MCF 10A (cell line): ENCODE data around the gene NTM. TPM values are rescaled to one million over a fixed set of nuclear protein-coding genes. Genes with fewer than 3 reads are reported as not detected.
A peak's percentile ranks its signal among the peaks of the same experiment; 100 is the strongest.

Source experiments
- BruUV-seq: library from RNA; stranded (reverse); fragments of 400-500 nt; replicated peaks from 2 replicates; lab custom pipeline; 2021; lab: Mats Ljungman, UMichigan
- CTCF ChIA-PET: fragments of 300-600 bp; sonication (Branson Sonifier 250); formaldehyde crosslinking; extraction: SDS; loops from one replicate; lab custom pipeline; 2021; ENCODE audit warnings: antibody characterized with exemption, inconsistent platforms; lab: Yijun Ruan, JAX
- POLR2A ChIA-PET: fragments of 300-600, 350-650 bp; sonication (Branson Sonifier 250); formaldehyde crosslinking; extraction: SDS; loops from one replicate; lab custom pipeline; 2020; ENCODE audit warnings: antibody characterized with exemption, inconsistent platforms; lab: Yijun Ruan, JAX
- DNase-seq: peaks from one replicate; pipeline ENCODE4 v3.0.0-alpha.2; 2018; ENCODE audit not compliant: unreplicated experiment
- H3K27ac Mint-ChIP-seq: one replicate; pipeline ENCODE4 v1.8.0; 2022; ENCODE audit warnings: mild to moderate bottlenecking, low read depth, mixed read lengths; ENCODE audit not compliant: unreplicated experiment
- H3K27me3 Mint-ChIP-seq: one replicate; pipeline ENCODE4 v1.8.0; 2022; ENCODE audit warnings: mixed read lengths; ENCODE audit not compliant: insufficient read depth, unreplicated experiment
- H3K36me3 Mint-ChIP-seq: one replicate; pipeline ENCODE4 v1.8.0; 2022; ENCODE audit warnings: mild to moderate bottlenecking, moderate library complexity, mixed read lengths; ENCODE audit not compliant: insufficient read depth, unreplicated experiment
- H3K4me1 Mint-ChIP-seq: one replicate; pipeline ENCODE4 v1.8.0; 2022; ENCODE audit warnings: mixed read lengths; ENCODE audit not compliant: insufficient read depth, unreplicated experiment
- H3K4me3 Mint-ChIP-seq: one replicate; pipeline ENCODE4 v1.8.0; 2022; ENCODE audit warnings: mild to moderate bottlenecking, moderate library complexity, mixed read lengths; ENCODE audit not compliant: unreplicated experiment
- H3K9me3 Mint-ChIP-seq: one replicate; pipeline ENCODE4 v1.8.0; 2022; ENCODE audit warnings: mixed read lengths; ENCODE audit not compliant: unreplicated experiment
- CTCF ChIP-seq: fragments of 200-600 bp; IDR thresholded peaks from one replicate; pipeline ENCODE4 v1.8.0; 2022; ENCODE audit warnings: antibody characterized with exemption, mild to moderate bottlenecking; ENCODE audit not compliant: unreplicated experiment
- intact Hi-C: fragments of 100-400 bp; cut with micrococcal nuclease; formaldehyde crosslinking; loops from 2 replicates; pipeline ENCODE4 v1.14.1; 2022
- total RNA-seq: library from RNA; stranded (reverse); gene quantifications from 2 replicates; pipeline ENCODE4 v1.2.3, GENCODE V29; 2022

Gene NTM
- total RNA-seq, 1 experiment from 2014 or later: not detected

- H3K4me3 Mint-ChIP-seq: no peak overlapping the region
- ChIA-PET CTCF (interaction anchor here (0.6 to 1.9 kb wide), 5 partner anchors 12 to 756 kb away, joined by 3 to 10 read pairs (median 3); no protein-coding TSS in a partner anchor), POLR2A (no interaction called here)
- DNase-seq: no peak
- H3K27me3 Mint-ChIP-seq: no peaks in the 10 kb centered on the region
- peaks cover 11% of the 10 kb centered on the region for H3K9me3 Mint-ChIP-seq
- H3K4me1 Mint-ChIP-seq: no peaks in the 10 kb centered on the region
- intact Hi-C loops: no loop called here
- H3K36me3 Mint-ChIP-seq: no peaks in the 10 kb centered on the region
- BruUV-seq: no TSS peak
- H3K27ac Mint-ChIP-seq: no peak overlapping the region
- peak; percentile 21 for TF ChIP-seq CTCF
These were observed 317.8 kb downstream of the NTM start for GRCh38 chr11:131688048-131688693.

GRCh38 chr11:131689049-131689925 is 318.9 kb downstream of the NTM start:
- ChIA-PET POLR2A (no interaction called here), CTCF (interaction anchor here (0.7 to 1.9 kb wide), 2 partner anchors 11 to 15 kb away, joined by 3 to 10 read pairs; no protein-coding TSS in a partner anchor)
- Mint-ChIP-seq H3K27me3 (no peaks in the 10 kb centered on the region), H3K9me3 (peaks cover 19% of the 10 kb centered on the region), H3K4me1 (no peaks in the 10 kb centered on the region), H3K4me3 (no peak overlapping the region), H3K36me3 (peaks cover 4% of the 10 kb centered on the region), H3K27ac (no peak overlapping the region)
- intact Hi-C loops: no loop called here
- DNase-seq: no peak
- BruUV-seq: no TSS peak
- TF ChIP-seq CTCF: no peak

- no peaks in the 10 kb centered on the region for H3K4me1 Mint-ChIP-seq
- no peak for DNase-seq
- no peak overlapping the region for H3K4me3 Mint-ChIP-seq
- ChIA-PET POLR2A (no interaction called here), CTCF (interaction anchor here (0.6 kb wide), 1 partner anchor 283 kb away, joined by 3 read pairs; no protein-coding TSS in a partner anchor)
- H3K27me3 Mint-ChIP-seq: no peaks in the 10 kb centered on the region
- no TSS peak for BruUV-seq
- H3K27ac Mint-ChIP-seq: no peak overlapping the region
- H3K9me3 Mint-ChIP-seq: peaks cover 24% of the 10 kb centered on the region
- peaks cover 6% of the 10 kb centered on the region for H3K36me3 Mint-ChIP-seq
- intact Hi-C loops: no loop called here
- TF ChIP-seq CTCF: no peak
These were observed 319.9 kb downstream of the NTM start for GRCh38 chr11:131690362-131690761.

- no TSS peak for BruUV-seq
- ChIA-PET POLR2A (no interaction called here), CTCF (interaction anchor here (0.5 to 0.6 kb wide), 2 partner anchors 80 to 283 kb away, joined by 3 read pairs; no protein-coding TSS in a partner anchor)
- H3K9me3 Mint-ChIP-seq: peaks cover 24% of the 10 kb centered on the region
- H3K36me3 Mint-ChIP-seq: peaks cover 6% of the 10 kb centered on the region
- H3K4me1 Mint-ChIP-seq: no peaks in the 10 kb centered on the region
- H3K27ac Mint-ChIP-seq: no peak overlapping the region
- intact Hi-C loops: no loop called here
- H3K27me3 Mint-ChIP-seq: no peaks in the 10 kb centered on the region
- no peak for TF ChIP-seq CTCF
- DNase-seq: no peak
- no peak overlapping the region for H3K4me3 Mint-ChIP-seq
These were observed 320.4 kb downstream of the NTM start for GRCh38 chr11:131690776-131691175.
